NCI-H2081 treated with DMSO at 0.1 percent for 48 hours (cell line): ENCODE measurements around the gene FAIM2.

Source experiments
- DNase-seq: peaks from one replicate; lab custom pipeline; 2025; lab: John Stamatoyannopoulos, UW

FAIM2 gene

DNA sequence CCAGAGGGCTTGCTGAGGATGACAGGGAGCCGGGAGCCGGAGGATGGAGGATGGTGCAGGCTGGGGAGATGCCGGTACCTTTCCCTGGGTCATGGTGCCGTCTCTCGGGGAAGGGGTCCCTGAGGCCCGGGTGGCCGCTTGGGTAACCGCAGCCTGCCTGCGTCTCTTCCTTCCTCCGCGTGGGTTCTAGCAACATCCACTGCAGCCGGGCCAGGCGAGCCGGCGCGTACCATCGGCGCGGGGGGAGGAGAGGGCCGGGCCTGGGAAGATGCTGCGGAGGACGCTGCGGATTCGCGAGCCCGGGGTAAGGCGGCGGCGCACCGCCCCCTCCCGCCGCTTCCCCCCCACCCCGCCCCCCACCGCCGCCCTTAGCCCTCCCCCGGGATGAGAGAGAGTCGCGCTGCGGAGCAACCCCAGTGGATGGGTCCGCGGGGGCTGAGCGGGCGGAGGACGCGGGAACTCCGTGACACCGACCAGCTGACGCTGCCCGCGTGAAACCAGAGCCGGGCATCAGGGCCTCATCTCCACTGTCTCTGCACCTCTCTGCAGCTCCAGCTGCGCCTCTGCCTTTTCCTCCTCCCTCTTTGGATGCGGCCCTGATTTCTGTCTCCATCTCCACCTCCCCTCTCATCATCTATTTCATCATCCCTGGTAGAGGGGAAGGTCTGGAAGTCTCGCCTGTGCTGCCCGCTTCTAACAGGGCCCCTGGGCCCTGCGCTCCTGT is at the start of gene FAIM2:
Gene FAIM2 (minus strand): TSS at position 201 of the 724 bp plus-strand sequence. CDS start 108 bp downstream, at position 93.
- DNase-seq: no peak

DNA sequence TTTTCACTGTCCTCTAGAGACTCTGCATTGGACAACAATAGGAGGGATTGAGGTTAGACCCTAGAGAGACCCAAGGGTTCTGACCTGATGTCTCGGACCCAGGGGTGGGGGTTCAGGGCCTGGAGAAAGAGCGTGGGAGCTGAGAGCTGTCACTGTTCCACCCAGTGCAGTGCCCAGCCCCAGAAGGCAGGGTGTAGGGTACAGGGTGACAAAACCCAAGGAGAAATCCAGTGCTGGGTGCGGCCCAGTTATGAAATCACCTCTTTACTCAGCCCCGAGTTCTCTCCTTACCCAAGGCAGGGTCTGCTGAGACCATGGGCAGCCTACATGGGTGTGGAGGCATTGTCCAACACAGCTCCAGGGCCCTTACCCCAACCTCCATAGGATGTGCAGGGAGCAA is 49.5 kb upstream of the FAIM2 start:
- no peak for DNase-seq

- DNase-seq: no peak
Observed at GRCh38 chr12:49952391-49953055, 48.8 kb upstream of the FAIM2 start.

GRCh38 chr12:49951411-49952240 is 47.9 kb upstream of the FAIM2 start:
- no peak for DNase-seq

DNA sequence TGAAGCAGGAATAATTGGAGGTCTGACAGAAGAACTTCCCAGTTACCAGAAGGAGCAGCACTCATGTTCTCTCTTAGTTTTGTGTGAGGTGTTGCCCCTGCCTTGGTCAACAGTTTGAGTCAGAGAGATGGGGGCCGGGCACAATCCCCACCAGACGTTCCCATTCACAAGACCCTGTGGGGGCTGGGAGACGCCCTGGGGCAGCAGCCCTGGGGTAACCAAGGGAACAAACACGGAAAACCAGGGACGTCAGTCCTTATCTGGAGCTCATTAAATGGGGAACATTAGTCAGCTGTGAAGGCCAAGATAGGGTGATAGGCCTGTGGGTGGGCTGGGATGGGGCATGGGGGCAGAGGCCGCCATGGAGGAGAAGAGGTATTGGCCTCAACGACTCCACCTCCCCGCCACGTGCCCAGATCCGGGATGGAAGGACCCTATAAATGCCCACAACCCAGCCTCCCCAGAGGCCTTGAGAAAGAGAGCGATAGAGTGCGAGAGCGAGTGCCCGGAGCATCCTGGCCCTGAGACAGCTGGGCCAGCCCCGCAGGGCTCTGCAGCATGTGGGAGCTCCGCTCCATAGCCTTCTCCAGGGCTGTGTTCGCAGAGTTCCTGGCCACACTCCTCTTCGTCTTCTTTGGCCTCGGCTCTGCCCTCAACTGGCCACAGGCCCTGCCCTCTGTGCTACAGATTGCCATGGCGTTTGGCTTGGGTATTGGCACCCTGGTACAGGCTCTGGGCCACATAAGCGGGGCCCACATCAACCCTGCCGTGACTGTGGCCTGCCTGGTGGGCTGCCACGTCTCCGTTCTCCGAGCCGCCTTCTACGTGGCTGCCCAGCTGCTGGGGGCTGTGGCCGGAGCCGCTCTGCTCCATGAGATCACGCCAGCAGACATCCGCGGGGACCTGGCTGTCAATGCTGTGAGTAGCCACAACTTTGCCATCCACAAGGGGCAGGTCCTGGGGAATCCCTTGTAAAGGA is 46.9 kb upstream of the FAIM2 start, which contains the start of gene AQP2:
Gene AQP2 (plus strand): TSS at position 465 of the 979 bp plus-strand sequence. CDS start 94 bp downstream, at position 559.
- no peak for DNase-seq

DNA sequence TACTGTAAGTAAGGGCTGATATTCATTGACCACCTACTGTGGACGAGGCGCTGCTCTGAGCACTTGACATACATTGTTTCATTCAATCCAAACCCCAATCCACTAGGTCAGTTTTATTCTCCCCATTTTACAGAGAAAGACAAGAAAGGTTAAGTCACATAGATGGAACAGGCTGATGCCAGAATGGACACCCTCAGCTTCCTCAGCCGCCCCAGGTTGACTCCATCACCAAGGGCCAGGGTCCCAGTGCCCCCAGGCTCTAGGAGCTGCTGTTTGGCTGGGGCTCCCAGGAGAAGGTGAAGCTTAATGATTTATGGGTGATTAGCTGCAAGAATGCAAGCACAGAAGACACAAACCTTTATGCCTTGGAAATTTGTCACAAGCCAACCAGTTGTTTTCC is 46.2 kb upstream of the FAIM2 start:
- DNase-seq: no peak

GRCh38 chr12:49948866-49949845 is 45.5 kb upstream of the FAIM2 start:
- no peak for DNase-seq

GRCh38 chr12:49947593-49948226 is 44.0 kb upstream of the FAIM2 start:
- no peak for DNase-seq

GRCh38 chr12:49946497-49946896 is 42.8 kb upstream of the FAIM2 start:
- DNase-seq: no peak

GRCh38 chr12:49946086-49946485 is 42.4 kb upstream of the FAIM2 start:
- no peak for DNase-seq

- DNase-seq: no peak
Observed at GRCh38 chr12:49945394-49946080, 41.8 kb upstream of the FAIM2 start.

DNA sequence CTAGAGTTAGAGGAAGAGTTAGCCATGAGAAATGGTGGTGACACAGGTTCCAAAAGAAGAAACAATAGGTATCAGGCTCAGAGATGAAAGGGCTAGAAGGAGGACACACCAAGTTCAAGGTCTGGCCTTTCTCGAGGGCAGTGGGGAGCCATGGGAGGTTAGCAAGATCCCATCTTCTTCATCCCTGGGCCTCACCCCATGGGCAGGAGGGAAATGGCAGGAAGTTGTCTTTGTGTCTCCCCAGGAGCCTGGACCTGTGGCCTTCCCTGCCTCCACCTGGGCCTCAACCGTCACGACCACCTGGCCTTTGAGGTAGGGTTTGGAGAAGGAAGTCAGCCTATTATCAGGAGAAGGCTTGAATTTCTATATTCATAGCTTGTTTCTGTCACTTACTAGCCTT is 41.0 kb upstream of the FAIM2 start:
- DNase-seq: no peak

DNA sequence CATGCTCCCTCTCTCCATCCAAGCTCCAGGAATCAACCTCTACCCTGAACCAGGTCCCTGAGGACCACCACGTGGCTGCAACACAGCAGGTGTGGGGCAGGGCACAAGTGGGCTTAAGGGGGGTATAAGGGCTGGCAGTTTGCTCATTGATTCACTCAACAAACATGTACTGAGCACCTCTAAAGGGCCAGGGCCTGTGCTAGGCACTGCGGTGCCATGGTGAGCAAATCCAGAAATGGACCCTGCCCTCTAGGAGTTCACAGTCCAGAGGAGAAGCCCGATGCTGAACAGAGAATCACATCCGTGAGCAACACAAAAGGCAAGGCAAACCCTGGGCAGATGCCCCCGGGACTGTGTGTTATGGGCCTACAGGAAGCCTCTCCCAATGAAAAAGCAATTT is 40.3 kb upstream of the FAIM2 start:
- no peak for DNase-seq

GRCh38 chr12:49943625-49943960 is 39.9 kb upstream of the FAIM2 start:
- DNase-seq: no peak

DNA sequence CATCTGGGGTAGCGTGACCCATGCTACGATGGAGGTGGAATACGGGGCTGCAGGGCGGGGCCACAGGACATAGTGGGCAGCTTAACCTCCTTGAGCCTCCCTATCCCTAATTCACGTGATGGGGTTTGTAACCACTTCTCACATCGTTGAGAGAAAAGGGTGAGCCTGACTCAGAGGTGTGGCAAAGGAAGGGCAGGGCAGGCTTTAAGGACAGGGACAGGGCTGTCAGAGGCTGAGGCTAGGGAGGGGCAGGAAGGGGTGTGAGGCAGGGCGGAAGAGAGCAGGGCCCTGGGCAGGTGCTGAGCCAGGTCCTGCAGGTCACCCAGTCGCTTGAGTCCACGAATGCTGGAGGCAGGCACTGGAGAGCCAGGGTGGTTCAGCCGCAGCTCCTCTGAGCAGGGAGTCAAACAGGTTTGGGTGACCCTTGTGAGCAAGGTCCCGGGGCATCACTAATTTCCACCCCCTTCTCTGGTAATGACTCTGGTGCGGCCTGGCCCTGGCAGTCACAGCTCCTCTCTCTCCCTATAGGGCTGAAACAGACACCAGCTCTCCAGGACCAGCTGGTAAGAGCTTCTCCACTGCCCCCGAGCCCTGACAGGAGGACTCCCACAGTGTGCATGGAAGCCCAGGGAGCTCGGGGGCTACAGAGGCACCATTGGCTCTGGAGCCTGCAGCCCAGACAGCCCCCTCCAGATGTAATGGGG is 39.4 kb upstream of the FAIM2 start:
- no peak for DNase-seq

GRCh38 chr12:49942512-49942893 is 38.8 kb upstream of the FAIM2 start:
- no peak for DNase-seq

DNA sequence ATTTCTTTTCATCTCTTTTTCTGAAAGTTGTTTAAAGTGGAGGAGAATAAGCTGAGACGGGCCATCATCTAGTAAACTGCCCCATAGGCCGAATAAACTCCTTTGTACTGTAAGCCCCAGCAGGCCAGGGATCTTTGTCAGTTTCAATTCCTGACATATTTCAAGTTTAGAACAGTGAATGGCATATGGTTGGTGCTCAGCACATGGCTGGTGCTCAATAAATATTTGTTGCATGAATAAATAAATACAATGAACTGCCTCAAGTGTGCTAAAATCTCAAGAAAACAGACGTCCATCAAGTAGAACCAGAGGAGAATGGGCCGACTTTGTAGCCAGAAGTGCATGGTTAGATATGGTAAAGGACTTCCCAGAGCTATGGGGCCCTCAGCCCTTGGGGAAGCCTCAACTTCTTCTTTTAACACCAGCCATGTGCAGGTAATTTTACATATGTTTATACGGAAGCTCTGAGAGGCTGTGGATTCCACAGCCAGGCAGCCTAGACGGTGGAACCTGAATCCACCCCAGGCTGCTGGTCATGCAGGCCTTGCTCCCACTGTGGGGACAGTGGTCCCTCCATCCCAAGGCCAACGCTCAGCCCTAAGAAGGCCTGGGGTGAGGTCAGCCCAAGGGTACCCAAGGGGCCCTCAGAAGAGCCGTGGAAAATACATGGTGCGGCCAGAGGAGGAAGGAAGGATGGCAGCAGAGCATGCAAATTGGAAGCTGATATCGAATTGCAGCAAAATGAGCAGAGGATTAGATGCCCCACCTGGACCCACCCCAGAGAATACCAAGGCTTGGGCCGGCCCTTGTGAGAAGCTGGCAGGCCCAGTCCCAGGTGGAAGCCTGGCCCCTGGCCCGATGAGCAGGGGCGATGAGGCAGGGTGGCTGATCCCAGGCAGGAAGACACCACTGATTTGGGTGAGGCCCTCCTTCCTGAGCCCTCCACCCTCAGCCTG is 38.1 kb upstream of the FAIM2 start:
- no peak for DNase-seq

DNA sequence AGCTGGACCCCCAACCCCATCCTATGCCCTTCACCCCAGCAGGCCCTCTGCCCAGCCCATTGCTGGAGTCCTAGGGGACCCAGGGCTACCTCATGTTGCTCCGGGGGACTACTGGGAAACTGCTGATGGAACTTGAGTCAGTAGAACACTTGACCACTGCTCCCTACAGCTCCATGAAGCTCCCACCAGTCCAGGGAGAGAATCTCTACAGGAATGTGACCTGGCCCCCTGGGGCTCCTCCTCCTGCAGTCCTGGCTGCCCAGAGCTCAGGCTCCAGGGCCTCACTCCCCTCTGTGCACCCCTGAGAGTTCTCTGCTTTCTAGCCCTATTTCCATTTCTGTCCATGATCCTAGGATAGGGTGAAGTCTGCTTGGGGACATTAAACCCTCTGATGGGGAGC is 36.0 kb upstream of the FAIM2 start:
- no peak for DNase-seq
